ENCODE results near the gene SLC38A10. TPM values are rescaled to one million over a fixed set of nuclear protein-coding genes. Genes with fewer than 3 reads are reported as not detected.

The SLC38A10 gene
- total RNA-seq, 1 experiment from 2014 or later, result 43.8 TPM

GRCh38 chr17:81250286-81251093, 44.6 kb downstream of the SLC38A10 start:
- Mint-ChIP-seq H3K4me1 (peaks cover 15 to 25% of the 10 kb centered on the region in 2 experiments), H3K9me3 (no peaks in the 10 kb centered on the region; a peak in 1 of 5 replicates), H3K27ac (no peak overlapping the region), H3K36me3 (ENCODE audit: insufficient read depth in 1 of 3, low read depth in 3 of 3) (peaks cover 11 to 15% (median 11%) of the 10 kb centered on the region in 3 experiments), H3K27me3 (ENCODE audit: low read depth) (no peaks in the 10 kb centered on the region), H3K4me3 (no peak overlapping the region)
- Histone ChIP-seq H2BK120ac (ENCODE audit: low read depth, low read length, poor library complexity, severe bottlenecking) (no peak overlapping the region), H3T11ph (ENCODE audit: low read length) (no peak overlapping the region), H4K8ac (replicated peaks; ENCODE audit: insufficient read length, low read depth, low read length) (no peak overlapping the region), H2BK12ac (ENCODE audit: insufficient read length, low read depth, low read length) (no peak overlapping the region), H3K9ac (ENCODE audit: extremely low read depth, insufficient read length, low read length) (no peak overlapping the region), H3K14ac (ENCODE audit: insufficient read depth, low read length) (no peak overlapping the region), H3K27ac (ENCODE audit: insufficient read length, low read depth, low read length) (no peak overlapping the region), H2BK5ac (ENCODE audit: insufficient read length, low read length) (no peak overlapping the region), H3K4me1 (ENCODE audit: insufficient read depth, low read length) (no peaks in the 10 kb centered on the region), H3K56ac (ENCODE audit: insufficient read length, low read depth, low read length) (no peak overlapping the region), H3K18ac (ENCODE audit: insufficient read length, low read depth, low read length) (no peak overlapping the region), H3K9me3 (ENCODE audit: control insufficient read depth, low read depth, low read length) (no peaks in the 10 kb centered on the region), H3K4me2 (ENCODE audit: insufficient read depth, insufficient read length, low read length) (no peak overlapping the region), H2AK5ac (ENCODE audit: insufficient read length, low read length) (no peak overlapping the region), H2AFZ (ENCODE audit: low read length) (no peak overlapping the region), H4K91ac (ENCODE audit: insufficient read length, low read depth, low read length) (no peak overlapping the region), H3K27me3 (ENCODE audit: insufficient read depth, low read length) (no peaks in the 10 kb centered on the region), H4K5ac (ENCODE audit: insufficient read length, low read depth, low read length) (no peak overlapping the region), H3K23me2 (ENCODE audit: insufficient read length, low read depth, low read length, poor library complexity, severe bottlenecking) (no peaks in the 10 kb centered on the region), H3K79me2 (ENCODE audit: insufficient read depth, low read length) (no peaks in the 10 kb centered on the region), H4K20me1 (ENCODE audit: control insufficient read depth, insufficient read depth, insufficient read length) (no peaks in the 10 kb centered on the region), H3K23ac (ENCODE audit: insufficient read length, low read depth, low read length) (no peak overlapping the region), H3K4ac (ENCODE audit: low read depth, low read length) (no peak overlapping the region), H2BK20ac (ENCODE audit: low read depth, low read length, poor library complexity, severe bottlenecking) (no peak overlapping the region), H2BK15ac (ENCODE audit: low read depth, low read length) (no peak overlapping the region), H3K79me1 (ENCODE audit: insufficient read depth, low read depth, low read length, poor library complexity, severe bottlenecking) (no peaks in the 10 kb centered on the region)
- DNase-seq, result no peak
- whole genome bisulfite sequencing (ENCODE audit: extremely low coverage, insufficient read length, low lambda C conversion rate), result no CpG with 5 or more reads among the region's 31 CpGs
- TF ChIP-seq, protein P1, sequence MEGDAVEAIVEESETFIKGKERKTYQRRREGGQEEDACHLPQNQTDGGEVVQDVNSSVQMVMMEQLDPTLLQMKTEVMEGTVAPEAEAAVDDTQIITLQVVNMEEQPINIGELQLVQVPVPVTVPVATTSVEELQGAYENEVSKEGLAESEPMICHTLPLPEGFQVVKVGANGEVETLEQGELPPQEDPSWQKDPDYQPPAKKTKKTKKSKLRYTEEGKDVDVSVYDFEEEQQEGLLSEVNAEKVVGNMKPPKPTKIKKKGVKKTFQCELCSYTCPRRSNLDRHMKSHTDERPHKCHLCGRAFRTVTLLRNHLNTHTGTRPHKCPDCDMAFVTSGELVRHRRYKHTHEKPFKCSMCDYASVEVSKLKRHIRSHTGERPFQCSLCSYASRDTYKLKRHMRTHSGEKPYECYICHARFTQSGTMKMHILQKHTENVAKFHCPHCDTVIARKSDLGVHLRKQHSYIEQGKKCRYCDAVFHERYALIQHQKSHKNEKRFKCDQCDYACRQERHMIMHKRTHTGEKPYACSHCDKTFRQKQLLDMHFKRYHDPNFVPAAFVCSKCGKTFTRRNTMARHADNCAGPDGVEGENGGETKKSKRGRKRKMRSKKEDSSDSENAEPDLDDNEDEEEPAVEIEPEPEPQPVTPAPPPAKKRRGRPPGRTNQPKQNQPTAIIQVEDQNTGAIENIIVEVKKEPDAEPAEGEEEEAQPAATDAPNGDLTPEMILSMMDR (conservative IDR thresholded peaks at IDR 0.05), result no peak

All from H9 (cell line).